Measurements from ENCODE around the gene GRHL1.

GRHL1 gene

DNA sequence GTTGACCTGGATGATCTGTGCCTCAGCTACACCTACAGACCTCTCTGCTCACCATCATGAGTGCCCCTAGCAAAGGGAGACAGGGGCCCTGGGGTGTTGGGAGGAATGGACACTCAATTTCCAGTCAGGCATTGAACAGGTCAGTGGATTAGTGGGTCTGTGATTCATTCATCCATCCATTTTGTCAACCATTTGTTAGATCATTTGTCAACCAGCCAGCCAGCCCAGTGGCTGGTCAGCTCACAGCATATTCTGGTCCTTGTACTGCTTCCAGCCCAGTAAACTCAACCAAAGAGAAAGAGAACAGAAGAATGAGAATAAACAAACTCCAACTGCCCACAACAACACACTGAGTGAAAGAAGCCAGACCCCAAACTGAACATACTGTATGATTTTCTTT, 87.2 kb downstream of the GRHL1 start:
- no peak for DNase-seq (ENCODE audit: low read depth in 1 of 2, low spot score in 1 of 2)

DNA sequence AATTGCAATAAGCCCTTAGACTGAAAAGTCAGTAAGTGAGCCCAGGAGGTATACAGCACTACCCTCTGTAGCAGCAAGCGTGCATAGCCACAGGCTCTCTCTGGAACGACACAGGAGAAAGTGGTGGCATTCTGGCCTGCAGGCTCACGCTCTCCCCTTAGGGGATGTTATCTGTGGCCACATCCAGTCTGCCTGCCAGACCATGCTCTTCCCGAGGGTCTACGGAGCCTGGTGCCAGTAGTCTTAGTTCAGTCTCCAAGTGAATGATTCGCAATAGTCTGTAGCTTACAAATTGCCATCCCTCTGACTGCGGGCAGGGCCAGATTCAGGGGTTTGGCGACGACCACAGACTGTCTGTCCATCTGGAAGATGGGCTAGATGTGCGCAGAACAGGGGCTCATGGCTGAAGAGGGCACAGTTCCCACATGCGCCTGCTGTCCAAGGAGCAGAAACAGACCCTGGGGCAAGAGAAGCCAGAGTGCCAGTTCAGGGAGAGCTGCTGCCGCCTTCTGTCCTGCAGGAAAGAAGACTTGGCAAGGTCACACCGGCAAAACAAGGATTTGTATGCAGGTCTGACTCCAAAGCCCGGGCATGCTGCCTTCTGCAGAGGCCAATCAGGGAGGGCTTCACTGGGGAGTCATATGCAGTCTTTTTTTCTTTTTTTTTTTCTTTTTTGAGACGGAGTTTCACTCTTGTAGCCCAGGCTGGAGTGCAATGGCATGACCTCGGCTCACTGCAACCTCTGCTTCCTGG, 88.3 kb downstream of the GRHL1 start:
- no peak for DNase-seq (ENCODE audit: low read depth in 1 of 2, low spot score in 1 of 2)

DNA sequence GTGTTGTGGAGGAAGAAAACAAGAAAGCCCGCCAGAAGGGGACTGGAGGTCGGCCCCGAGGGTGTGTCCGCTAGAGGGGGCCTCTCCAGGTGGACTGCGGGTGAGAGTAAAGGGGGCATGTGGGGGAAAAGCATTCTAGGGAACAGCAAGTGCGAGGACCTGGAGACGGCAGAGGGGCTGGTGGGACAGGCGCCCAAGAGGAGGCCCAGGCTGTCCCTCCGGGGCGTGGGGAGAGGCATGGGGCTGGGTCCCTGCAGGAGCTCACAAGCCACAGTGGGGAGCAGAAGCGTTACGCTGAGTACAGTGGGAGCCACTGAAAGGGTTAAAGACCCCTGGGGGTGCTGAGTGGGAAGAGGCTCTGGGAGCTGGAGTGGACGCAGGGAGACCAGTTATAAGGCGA, 90.2 kb downstream of the GRHL1 start:
- no peak for DNase-seq (ENCODE audit: low read depth in 1 of 2, low spot score in 1 of 2)

DNA sequence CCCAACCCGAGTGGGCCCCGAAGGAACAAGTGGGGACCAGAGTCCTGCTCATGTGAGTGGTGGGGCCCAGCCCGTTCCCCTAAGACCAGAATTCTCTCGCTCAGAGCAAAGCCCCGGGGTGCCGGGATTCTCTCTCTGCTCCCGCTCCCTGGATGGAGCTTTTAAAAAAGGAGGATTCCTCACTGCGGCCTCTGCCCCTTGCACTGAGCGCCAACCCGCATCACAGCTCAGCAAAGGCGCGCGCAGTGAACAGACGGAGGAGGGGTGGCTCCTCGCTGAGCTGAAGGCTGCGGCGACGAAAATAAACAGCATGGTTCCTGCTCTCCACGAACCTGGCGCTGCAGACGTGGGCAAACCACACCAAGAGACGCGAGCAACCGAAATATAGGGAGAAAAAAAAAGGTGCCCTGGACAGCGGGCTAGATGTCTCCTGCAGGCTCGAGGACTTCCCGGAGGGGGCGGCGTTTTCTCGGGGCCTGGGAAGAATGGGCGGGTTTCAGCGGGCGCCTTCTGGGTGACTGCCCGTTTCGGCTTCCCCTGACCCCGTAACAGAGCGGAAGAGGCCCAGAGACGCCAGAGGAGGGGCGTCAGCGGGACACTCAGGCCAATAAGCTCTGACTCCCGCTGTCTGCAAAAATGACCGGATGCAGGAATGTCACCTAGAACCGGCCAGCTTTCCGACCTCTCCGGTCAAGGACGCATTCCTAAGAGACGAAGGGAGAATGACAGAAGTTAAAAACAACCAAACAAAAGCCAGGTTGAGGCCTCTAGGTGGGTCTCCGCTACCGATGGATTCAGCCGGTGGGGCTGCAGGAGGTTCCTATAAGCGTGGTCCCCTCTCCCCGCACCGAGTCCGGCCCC, 91.0 kb downstream of the GRHL1 start:
- DNase-seq (ENCODE audit: low read depth in 1 of 2, low spot score in 1 of 2): no peak

DNA sequence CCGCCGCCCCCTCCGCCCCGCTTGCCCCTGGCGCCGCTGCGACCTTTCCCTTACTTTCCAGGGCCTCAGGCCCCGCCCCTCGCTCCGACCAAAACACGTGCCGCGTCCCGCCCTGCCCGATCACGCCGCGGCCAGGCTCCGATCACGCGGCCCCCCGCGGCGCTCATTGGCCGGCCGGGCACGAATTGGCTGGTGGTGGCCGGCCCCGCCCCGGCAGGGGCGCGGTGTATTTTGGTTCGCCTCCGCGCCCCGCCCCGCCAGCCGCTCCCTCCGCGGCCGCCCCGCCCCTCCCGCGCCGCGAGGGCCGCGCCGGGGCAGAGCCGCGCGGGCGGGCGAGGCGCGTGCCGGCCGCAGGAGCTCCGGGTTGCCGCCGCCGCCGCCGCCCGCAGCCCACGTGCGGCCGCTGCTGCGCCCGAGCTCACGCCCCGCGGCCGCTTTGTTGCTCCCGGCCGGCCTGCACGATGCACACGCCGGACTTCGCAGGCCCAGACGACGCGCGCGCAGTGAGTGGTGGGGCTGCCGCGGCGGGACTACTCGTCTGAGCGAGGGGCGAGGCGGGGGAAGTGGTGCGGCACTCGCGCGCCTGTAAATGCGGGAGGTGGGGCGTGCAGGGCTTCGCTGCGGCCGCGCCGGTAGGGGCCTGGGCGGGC, 91.9 kb downstream of the GRHL1 start, which contains the start of gene KLF11:
Gene KLF11, plus strand, starts transcription at position 295 of the 650 bp plus-strand sequence. Its CDS starts 167 bp downstream, at position 462.
- peak; percentile 49 to 65 for DNase-seq (ENCODE audit: low read depth in 1 of 2, low spot score in 1 of 2)

DNA sequence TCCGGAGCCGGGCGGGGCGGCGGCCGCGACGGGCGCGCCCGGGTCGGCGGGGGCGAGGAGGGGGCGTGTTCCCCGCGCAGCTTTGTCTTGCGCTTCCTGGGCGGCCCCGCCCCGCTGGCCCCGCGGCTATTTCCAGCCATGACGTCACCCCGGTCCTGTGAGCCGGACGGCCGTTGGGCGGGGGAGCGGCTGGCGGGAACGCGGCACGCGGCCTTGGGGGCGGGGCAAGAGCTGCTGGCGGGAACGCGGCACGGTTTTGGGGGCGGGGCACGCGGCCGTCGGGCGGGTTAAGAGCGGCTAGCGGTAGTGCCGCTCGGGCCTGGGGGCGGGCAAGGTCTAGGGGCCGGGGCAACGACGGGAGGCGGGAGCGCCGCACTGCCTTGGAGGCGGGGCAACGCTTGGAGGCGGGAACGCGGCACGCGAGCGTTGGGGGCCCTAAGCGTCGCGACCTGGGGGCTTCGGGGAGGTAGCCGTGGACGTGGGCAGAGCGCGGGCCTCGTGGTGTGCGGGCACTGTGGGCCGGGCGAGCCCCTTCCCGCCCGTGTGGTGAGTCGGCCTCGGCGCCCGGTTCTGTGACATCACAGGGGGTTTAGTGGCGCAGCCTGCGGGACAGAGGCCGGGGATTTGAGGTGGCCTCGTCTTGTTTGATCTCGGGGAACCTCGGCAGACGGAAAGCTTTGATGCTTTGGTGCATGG, 92.6 kb downstream of the GRHL1 start:
- peak; percentile 66 to 93 for DNase-seq (ENCODE audit: low read depth in 1 of 2, low spot score in 1 of 2)

DNA sequence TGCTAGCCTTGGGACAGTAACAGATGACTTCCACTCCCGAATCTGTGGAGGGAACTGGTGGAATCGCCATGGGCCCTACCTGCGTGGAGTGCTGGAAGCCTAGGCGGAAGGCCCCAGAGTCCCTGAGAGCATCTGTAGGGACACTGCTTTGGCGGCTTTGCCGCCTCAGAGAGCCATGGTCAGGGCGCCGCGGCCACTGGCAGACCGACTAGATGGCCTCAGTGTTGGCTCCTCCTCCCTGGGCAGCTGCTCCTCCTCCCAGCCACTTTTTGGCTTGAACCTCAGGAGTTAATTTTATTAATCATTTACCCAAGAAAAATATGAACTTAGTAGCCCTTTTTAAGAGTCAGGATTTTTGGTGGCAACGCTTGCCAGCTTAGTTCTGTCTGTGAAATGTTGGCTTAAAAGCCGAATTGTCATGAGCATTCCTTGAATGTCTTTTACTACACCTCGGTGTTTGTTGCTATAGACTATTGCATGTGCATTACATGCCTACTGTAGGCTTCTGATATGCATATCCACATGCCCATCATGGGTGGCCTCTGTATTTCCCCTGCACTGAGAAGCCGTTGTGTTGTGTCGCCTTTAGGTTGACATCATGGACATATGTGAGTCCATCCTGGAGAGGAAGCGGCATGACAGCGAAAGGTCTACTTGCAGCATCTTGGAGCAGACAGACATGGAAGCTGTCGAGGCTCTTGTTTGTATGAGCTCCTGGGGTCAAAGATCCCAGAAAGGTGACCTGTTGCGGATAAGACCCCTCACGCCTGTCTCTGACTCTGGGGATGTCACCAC, 94.3 kb downstream of the GRHL1 start:
- no peak for DNase-seq (ENCODE audit: low read depth in 1 of 2, low spot score in 1 of 2)

DNA sequence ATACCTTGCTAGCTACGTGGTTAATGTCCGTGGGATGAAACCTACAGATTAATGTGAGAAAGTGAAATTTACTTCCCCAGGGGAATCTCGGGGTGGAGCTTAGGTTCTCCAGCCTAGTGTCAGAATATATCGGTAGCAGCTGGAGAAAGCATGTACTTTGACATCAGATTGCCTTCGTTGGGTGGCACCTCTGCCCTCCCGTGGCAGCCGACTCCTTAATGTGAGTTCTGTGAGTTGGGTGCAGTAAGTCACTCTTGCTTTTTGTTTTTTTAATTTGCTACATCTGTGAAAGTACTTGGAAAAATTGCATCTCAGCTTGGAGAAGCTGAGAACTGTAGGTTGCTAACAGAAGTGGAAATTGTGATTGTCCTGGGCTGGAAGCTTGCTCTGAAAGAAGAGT, 95.4 kb downstream of the GRHL1 start:
- no peak for DNase-seq (ENCODE audit: low read depth in 1 of 2, low spot score in 1 of 2)

DNA sequence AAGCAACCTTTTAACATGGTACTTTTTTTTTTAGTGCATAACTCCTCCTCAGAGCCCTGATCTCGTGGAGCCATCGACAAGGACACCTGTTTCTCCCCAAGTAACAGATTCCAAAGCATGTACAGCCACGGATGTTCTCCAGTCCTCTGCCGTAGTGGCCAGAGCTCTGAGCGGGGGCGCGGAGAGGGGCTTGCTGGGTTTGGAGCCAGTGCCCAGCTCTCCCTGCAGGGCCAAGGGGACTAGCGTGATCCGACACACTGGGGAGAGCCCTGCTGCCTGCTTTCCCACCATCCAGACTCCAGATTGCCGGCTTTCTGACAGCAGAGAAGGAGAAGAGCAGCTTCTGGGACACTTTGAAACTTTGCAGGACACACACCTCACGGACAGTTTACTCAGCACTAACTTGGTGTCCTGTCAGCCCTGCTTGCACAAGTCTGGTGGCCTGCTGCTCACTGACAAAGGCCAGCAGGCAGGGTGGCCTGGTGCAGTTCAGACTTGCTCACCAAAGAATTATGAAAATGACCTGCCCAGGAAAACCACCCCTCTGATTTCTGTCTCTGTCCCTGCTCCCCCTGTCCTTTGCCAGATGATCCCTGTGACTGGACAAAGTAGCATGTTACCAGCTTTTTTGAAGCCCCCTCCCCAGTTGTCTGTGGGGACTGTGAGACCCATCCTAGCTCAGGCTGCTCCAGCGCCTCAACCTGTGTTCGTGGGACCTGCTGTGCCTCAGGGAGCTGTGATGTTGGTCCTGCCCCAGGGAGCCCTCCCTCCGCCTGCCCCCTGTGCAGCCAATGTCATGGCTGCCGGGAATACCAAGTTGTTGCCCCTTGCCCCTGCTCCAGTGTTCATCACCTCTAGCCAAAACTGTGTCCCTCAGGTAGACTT, 96.4 kb downstream of the GRHL1 start:
- no peak for DNase-seq (ENCODE audit: low read depth in 1 of 2, low spot score in 1 of 2)

DNA sequence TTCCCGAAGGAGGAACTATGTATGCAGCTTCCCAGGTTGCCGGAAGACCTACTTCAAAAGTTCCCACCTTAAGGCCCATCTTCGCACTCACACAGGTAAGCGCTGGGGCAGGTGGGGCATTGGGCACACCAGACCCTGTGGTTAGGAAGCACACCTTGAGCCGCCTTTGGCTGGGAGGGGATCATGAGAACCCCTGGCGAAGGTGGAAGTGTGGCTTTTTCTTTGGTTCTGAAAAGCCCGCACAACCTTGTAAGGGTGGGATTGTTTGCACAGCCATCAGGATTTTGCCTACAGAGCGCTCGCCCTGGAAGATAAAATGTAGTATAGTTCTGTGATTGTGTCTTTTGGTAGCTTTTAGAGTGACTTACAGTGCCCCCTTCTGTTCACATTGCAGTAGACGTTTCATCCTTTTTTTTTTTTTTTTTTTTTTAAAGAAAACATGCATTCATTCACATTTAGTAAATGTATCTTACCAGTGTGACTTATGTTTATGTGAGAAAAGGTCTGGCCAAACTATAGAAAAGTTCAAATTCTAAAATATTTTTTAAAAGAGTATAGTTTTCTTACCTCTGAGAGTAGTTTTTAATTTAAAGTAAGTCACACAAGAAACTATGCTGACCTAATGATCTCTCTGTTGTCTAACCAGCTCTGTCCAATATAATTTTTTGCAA, 97.1 kb downstream of the GRHL1 start:
- DNase-seq (ENCODE audit: low read depth in 1 of 2, low spot score in 1 of 2): no peak
